GM12801 (cell line): ENCODE data around the gene TKTL1.

Experiments
- TF ChIP-seq, protein P1 (sequence below): IDR thresholded peaks from one replicate; pipeline ENCODE4 v1.5.1; 2011; ENCODE audit warnings: control low read depth; ENCODE audit not compliant: insufficient read length; ENCODE audit errors: extremely low read depth

The TKTL1 gene

GRCh38 chrX:154333116-154333515, 37.5 kb downstream of the TKTL1 start:
- TF ChIP-seq, protein P1, sequence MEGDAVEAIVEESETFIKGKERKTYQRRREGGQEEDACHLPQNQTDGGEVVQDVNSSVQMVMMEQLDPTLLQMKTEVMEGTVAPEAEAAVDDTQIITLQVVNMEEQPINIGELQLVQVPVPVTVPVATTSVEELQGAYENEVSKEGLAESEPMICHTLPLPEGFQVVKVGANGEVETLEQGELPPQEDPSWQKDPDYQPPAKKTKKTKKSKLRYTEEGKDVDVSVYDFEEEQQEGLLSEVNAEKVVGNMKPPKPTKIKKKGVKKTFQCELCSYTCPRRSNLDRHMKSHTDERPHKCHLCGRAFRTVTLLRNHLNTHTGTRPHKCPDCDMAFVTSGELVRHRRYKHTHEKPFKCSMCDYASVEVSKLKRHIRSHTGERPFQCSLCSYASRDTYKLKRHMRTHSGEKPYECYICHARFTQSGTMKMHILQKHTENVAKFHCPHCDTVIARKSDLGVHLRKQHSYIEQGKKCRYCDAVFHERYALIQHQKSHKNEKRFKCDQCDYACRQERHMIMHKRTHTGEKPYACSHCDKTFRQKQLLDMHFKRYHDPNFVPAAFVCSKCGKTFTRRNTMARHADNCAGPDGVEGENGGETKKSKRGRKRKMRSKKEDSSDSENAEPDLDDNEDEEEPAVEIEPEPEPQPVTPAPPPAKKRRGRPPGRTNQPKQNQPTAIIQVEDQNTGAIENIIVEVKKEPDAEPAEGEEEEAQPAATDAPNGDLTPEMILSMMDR = no peak

DNA sequence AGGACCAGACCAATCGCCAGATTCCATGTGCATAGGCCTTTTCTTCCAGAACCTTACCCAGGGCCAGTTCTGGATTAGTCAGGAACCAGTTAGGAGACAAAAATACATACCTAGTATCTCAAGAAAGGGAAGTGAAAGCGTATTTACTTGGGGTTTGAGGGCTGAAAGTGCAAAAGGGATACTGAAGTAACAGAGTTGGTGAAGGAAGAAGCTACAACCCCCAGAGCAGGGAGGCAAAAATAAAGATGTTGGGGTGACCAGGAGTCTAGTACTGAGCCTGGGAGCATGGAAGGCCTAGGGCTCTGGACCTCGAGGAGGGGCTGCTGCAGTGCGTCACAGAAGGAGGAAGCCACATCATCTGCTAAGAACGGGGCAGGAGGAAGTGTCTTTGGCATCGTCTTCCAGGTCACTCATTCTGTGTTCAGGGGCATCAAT, 38.3 kb downstream of the TKTL1 start:
- TF ChIP-seq, protein P1 = no peak

DNA sequence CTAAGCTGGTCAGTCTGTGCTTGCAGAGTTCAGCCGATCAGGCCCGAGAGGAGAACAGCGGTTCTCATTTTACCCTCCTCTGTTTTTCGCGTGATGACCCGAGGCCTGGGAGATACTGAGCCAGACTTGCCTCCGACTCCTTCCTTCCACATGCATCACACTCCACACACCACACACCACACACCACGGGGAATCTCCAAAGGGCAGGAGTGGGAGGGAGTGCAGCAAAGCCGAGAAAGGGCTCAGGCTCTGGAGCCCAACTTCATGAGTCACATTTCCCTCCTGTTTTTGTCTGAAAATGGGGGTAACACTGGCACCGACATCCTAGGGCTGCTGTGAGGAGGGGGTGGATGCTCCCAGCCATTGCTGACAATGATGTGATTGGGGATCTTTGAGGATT, 38.9 kb downstream of the TKTL1 start:
- TF ChIP-seq, protein P1 = no peak

- TF ChIP-seq, protein P1 = no peak
These were observed 52.5 kb downstream of the TKTL1 start for GRCh38 chrX:154348114-154348531.

GRCh38 chrX:154348646-154349358, 53.2 kb downstream of the TKTL1 start:
- TF ChIP-seq, protein P1 = no peak

DNA sequence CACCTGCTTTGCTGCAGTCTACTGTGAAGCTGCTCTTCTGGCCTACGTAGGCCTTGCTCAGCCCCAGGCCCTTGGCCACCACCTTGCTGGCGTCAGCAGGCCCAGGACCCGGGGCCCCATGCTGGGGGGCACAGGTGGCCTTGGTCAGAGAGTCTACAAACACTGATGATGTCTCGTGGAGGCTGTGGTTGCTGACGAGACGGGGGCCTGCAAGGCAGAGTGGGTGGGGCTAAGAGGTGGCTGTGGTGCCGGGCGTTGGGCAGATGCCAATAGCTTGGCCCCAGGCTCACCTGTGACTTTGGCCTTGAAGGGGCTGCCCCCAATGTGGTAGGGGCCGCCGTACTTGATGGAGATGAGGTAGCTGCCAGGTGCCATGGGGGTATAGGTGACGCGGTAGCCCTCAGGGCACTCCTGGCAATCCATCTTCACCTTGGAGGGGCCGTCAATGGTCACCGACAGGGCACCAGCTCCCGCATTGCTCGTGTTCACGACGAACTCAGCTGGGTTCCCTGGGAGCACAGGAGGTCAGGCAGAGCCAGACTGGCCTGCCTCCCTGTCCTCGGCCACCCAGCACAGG, 53.9 kb downstream of the TKTL1 start:
- TF ChIP-seq, protein P1 = no peak

GRCh38 chrX:154349979-154350378, 54.4 kb downstream of the TKTL1 start:
- TF ChIP-seq, protein P1 = no peak
